Adrenal gland (tissue), 12 donors: ENCODE results near the gene LARP4B. TPM values are rescaled to one million over a fixed set of nuclear protein-coding genes. Genes with fewer than 3 reads are reported as not detected.
A peak's percentile ranks its signal among the peaks of the same experiment; 100 is the strongest.

Source experiments
- DNase-seq, 7 donors: peaks; one replicate each; pipeline ENCODE4 v3.0.0-alpha.2; 2019 to 2020
- H3K27ac ChIP-seq, 5 donors: fragments of 200-600 bp; sonication (generic) in 4 of 5; 1 replicate in 3 of 5; 2 replicates in 2 of 5; pipeline versions ENCODE4 v1.5.1 to v1.8.0; 2016 to 2020; ENCODE audit warnings: mild to moderate bottlenecking in 1 of 5
- H3K27me3 ChIP-seq: fragments of 200-600 bp; 2 replicates; pipeline ENCODE4 v1.8.0; 2021
- H3K36me3 ChIP-seq, 2 donors: fragments of 200-600 bp; replicated peaks in 1 of 2; 1 replicate in 1 of 2; 2 replicates in 1 of 2; pipeline versions ENCODE4 v1.5.1 to v1.8.0; 2018 to 2022
- H3K4me1 ChIP-seq, 2 donors: fragments of 200-600 bp; replicated peaks in 1 of 2; 1 replicate in 1 of 2; 2 replicates in 1 of 2; pipeline versions ENCODE4 v1.5.1 to v1.8.0; 2018 to 2021
- H3K4me3 ChIP-seq, 4 donors: fragments of 200-600 bp; sonication (generic) in 3 of 4; one replicate each; pipeline ENCODE4 v1.5.1; 2016 to 2018
- H3K9me3 ChIP-seq, 3 donors: fragments of 200-600 bp; sonication (generic) in 1 of 3; replicated peaks in 1 of 3; 1 replicate in 2 of 3; 2 replicates in 1 of 3; pipeline versions ENCODE4 v1.5.1 to v1.8.0; 2016 to 2021
- CTCF ChIP-seq, 6 experiments: fragments of 450-650 bp in 4 of 6; fragments of 200-600 bp in 2 of 6; sonication (generic) in 1 of 6; IDR thresholded peaks; 1 replicate in 5 of 6; 2 replicates in 1 of 6; pipeline versions ENCODE4 v1.5.1 to v1.8.0; 2016 to 2021; ENCODE audit warnings: antibody characterized with exemption in 6 of 6, mild to moderate bottlenecking in 2 of 6, moderate library complexity in 1 of 6
- POLR2A ChIP-seq, 2 donors: fragments of 450-650 bp; IDR thresholded peaks; one replicate each; pipeline ENCODE4 v1.6.1; 2017; ENCODE audit warnings: antibody characterized with exemption in 2 of 2, mild to moderate bottlenecking in 2 of 2, moderate library complexity in 1 of 2
- WGBS, 4 donors: extraction: QIAGEN DNeasy Blood & Tissue Kit in 2 of 4; methylation state at CpG; one replicate each; pipeline versions ENCODE4 v1.1.5 to v1.1.7; 2013 to 2017; 5-methylcytosine and 5-hydroxymethylcytosine counted together
- intact Hi-C, 2 donors: fragments of 100-400 bp; cut with DNase I; formaldehyde crosslinking; loops; one replicate each; pipeline versions ENCODE4 v1.14.1 to v1.15.0; 2022 to 2023
- polyA plus RNA-seq, 3 donors: library from polyadenylated mRNA; stranded (reverse); fragments of 200-250 nt in 2 of 3; fragments of 350-450 nt in 1 of 3; fragmentation: Illumina TruSeq in 1 of 3; extraction: RNeasy Lipid Tissue Mini Kit (QIAGEN cat#74804) in 1 of 3; gene quantifications; one replicate each; pipeline ENCODE4 v1.2.3, GENCODE V29; 2013 to 2014
- total RNA-seq, 9 donors: library from RNA; depleted of rRNA in 4 of 9; stranded (reverse); fragments of >200 nt in 4 of 9; fragments of 120-200 nt in 1 of 9; fragmentation: NEBNext Ultra II Directional in 1 of 9; extraction: Animal tissue kit (Norgen Biotek cat#: 25700) in 1 of 9; gene quantifications; one replicate each; pipeline versions ENCODE4 v1.1.0 to v1.2.4, GENCODE V29; 2013 to 2023
- donor health status: healthy with polysubstance abuse.
- donor health status: Bipolar disorder and iron deficiency.
- donor health status: DM: yes; HTN: yes; CAD: no.
- donor health status: DM: no; HTN: no; CAD: no.
- donor health status: DM: no; HTN: no; CAD: no.
- donor health status: DM: yes; HTN: yes; CAD: no.

LARP4B gene
- total and polyA plus RNA-seq, 12 donors = 17.2 to 145 (median 66.8) TPM

- WGBS, 4 donors = 87 to 90% (median 89%) methylated on average over 11 to 13 of the region's 13 CpGs
- intact Hi-C loops = no loop called here
- Histone ChIP-seq H3K4me1 (no peaks in the 10 kb centered on the region), H3K36me3 (no peaks in the 10 kb centered on the region), H3K9me3 (no peaks in the 10 kb centered on the region), H3K27ac (no peak overlapping the region), H3K27me3 (no peaks in the 10 kb centered on the region), H3K4me3 (no peak overlapping the region)
- DNase-seq = no peak
- TF ChIP-seq CTCF (IDR thresholded peaks at IDR 0.05) = no peak
- TF ChIP-seq POLR2A (IDR thresholded peaks at IDR 0.05) = no peak
Observed at GRCh38 chr10:774223-774622, 157.3 kb downstream of the LARP4B start.

GRCh38 chr10:773562-774161, 157.8 kb downstream of the LARP4B start:
- Histone ChIP-seq H3K9me3 (no peaks in the 10 kb centered on the region), H3K4me1 (no peaks in the 10 kb centered on the region), H3K27me3 (no peaks in the 10 kb centered on the region), H3K36me3 (no peaks in the 10 kb centered on the region), H3K27ac (peak overlapping the region in 2 of 5 donors; percentile 57 to 59), H3K4me3 (no peak overlapping the region)
- TF ChIP-seq CTCF (IDR thresholded peaks at IDR 0.05) (no peak), POLR2A (IDR thresholded peaks at IDR 0.05) (no peak)
- WGBS, 4 donors = 64 to 85% (median 80%) methylated on average over 21 to 27 of the region's 27 CpGs
- intact Hi-C loops = no loop called here
- DNase-seq = peak in 6 of 7 donors; percentile 71 to 87 (median 83)

- Histone ChIP-seq H3K36me3 (no peaks in the 10 kb centered on the region), H3K4me3 (no peak overlapping the region), H3K4me1 (no peaks in the 10 kb centered on the region), H3K9me3 (no peaks in the 10 kb centered on the region), H3K27me3 (no peaks in the 10 kb centered on the region), H3K27ac (no peak overlapping the region)
- peak in 1 of 7 donors; percentile 22 for DNase-seq
- WGBS, 4 donors = 73 to 80% (median 77%) methylated on average over 4 to 14 of the region's 14 CpGs
- intact Hi-C loops = no loop called here
- TF ChIP-seq POLR2A (IDR thresholded peaks at IDR 0.05) (no peak), CTCF (IDR thresholded peaks at IDR 0.05) (no peak)
Observed at GRCh38 chr10:772227-772637, 159.3 kb downstream of the LARP4B start.

- Histone ChIP-seq H3K27me3 (no peaks in the 10 kb centered on the region), H3K36me3 (no peaks in the 10 kb centered on the region), H3K4me3 (no peak overlapping the region), H3K4me1 (no peaks in the 10 kb centered on the region), H3K27ac (no peak overlapping the region), H3K9me3 (no peaks in the 10 kb centered on the region)
- DNase-seq = no peak
- TF ChIP-seq CTCF (IDR thresholded peaks at IDR 0.05) (no peak), POLR2A (IDR thresholded peaks at IDR 0.05) (no peak)
- WGBS, 4 donors = 88 to 93% (median 91%) methylated on average over 9 to 10 of the region's 10 CpGs
- intact Hi-C loops = no loop called here
Observed at GRCh38 chr10:771647-772046, 159.9 kb downstream of the LARP4B start.
